Liver (tissue), 3 donors: ENCODE results near the gene PKP3.

Experiments
- EGR1 ChIP-seq, 2 donors: IDR thresholded peaks; 2 replicates each; pipeline ENCODE4 v1.6.1; 2016 to 2018; ENCODE audit warnings: antibody characterized with exemption in 2 of 2, low read depth in 2 of 2
- RAD21 ChIP-seq, 2 donors: IDR thresholded peaks; 2 replicates each; pipeline ENCODE4 v1.6.1; 2016; ENCODE audit warnings: antibody characterized with exemption in 2 of 2, mild to moderate bottlenecking in 2 of 2
- SP1 ChIP-seq: IDR thresholded peaks from 2 replicates; pipeline ENCODE4 v1.6.1; 2018; ENCODE audit warnings: antibody characterized with exemption, mild to moderate bottlenecking
- YY1 ChIP-seq: IDR thresholded peaks from 2 replicates; pipeline ENCODE4 v1.6.1; 2016; ENCODE audit warnings: antibody characterized with exemption, mild to moderate bottlenecking
- TF ChIP-seq, protein P1 (sequence below): fragments of 150-350 bp; IDR thresholded peaks from 2 replicates; pipeline ENCODE4 v1.5.1; 2017; ENCODE audit warnings: improper control_type of control experiment, low read depth, low read length; ENCODE audit not compliant: missing input control
- TF ChIP-seq, protein P2 (sequence below): IDR thresholded peaks from 2 replicates; pipeline ENCODE4 v1.6.1; 2016; ENCODE audit warnings: antibody characterized with exemption
- donor health status: healthy.
- donor health status: healthy.

DNA sequence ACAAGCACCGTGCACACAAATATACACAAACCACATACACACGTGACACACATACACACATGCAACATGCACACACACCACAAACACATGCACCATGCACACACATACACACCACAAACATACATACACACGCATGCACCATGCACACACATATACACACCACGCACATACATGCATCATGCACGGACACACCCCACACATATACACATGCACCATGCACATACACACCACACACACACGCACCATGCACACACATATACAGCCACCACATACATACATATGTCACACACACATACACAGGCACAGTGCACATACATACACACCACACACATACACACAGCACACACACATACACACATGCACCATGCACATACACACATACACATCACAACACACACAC lies 37.4 kb upstream of the PKP3 start:
- TF ChIP-seq, protein P1, sequence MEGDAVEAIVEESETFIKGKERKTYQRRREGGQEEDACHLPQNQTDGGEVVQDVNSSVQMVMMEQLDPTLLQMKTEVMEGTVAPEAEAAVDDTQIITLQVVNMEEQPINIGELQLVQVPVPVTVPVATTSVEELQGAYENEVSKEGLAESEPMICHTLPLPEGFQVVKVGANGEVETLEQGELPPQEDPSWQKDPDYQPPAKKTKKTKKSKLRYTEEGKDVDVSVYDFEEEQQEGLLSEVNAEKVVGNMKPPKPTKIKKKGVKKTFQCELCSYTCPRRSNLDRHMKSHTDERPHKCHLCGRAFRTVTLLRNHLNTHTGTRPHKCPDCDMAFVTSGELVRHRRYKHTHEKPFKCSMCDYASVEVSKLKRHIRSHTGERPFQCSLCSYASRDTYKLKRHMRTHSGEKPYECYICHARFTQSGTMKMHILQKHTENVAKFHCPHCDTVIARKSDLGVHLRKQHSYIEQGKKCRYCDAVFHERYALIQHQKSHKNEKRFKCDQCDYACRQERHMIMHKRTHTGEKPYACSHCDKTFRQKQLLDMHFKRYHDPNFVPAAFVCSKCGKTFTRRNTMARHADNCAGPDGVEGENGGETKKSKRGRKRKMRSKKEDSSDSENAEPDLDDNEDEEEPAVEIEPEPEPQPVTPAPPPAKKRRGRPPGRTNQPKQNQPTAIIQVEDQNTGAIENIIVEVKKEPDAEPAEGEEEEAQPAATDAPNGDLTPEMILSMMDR = no peak
- TF ChIP-seq EGR1 (IDR thresholded peaks at IDR 0.05; ENCODE audit: low read depth in 2 of 2) (no peak), YY1 (no peak), RAD21 (IDR thresholded peaks at IDR 0.05) (no peak), SP1 (no peak)
- TF ChIP-seq, protein P2, sequence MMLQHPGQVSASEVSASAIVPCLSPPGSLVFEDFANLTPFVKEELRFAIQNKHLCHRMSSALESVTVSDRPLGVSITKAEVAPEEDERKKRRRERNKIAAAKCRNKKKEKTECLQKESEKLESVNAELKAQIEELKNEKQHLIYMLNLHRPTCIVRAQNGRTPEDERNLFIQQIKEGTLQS = no peak
